H1 (cell line): ENCODE data around the gene PDK1.

Experiments used
- CHD2 ChIP-seq: IDR thresholded peaks from 2 replicates; pipeline ENCODE4 v1.6.1; 2012; ENCODE audit warnings: low read length, improper control_type of control experiment
- E2F6 ChIP-seq: IDR thresholded peaks from 2 replicates; pipeline ENCODE4 v1.6.1; 2012; ENCODE audit warnings: inconsistent platforms
- GTF2F1 ChIP-seq: IDR thresholded peaks from 2 replicates; pipeline ENCODE4 v1.6.1; 2012; ENCODE audit warnings: low read depth, low read length, improper control_type of control experiment, borderline replicate concordance
- JUN ChIP-seq: IDR thresholded peaks from 2 replicates; pipeline ENCODE4 v1.6.1; 2011; ENCODE audit warnings: low read depth, mild to moderate bottlenecking, improper control_type of control experiment, low read length
- POLR2A ChIP-seq, 2 experiments: IDR thresholded peaks; 1 replicate in 1 of 2; 2 replicates in 1 of 2; pipeline ENCODE4 v1.6.1; 2011; ENCODE audit warnings: low read depth in 2 of 2, low read length in 2 of 2, mild to moderate bottlenecking in 2 of 2; ENCODE audit errors: control extremely low read depth in 1 of 2
- POLR2AphosphoS5 ChIP-seq: IDR thresholded peaks from 2 replicates; pipeline ENCODE4 v1.6.1; 2011; ENCODE audit warnings: low read depth, low read length
- RBBP5 ChIP-seq: IDR thresholded peaks from 2 replicates; pipeline ENCODE4 v1.7.1; 2012; ENCODE audit warnings: low read depth, mild to moderate bottlenecking, inconsistent platforms, low read length, moderate library complexity, borderline replicate concordance
- SP1 ChIP-seq: IDR thresholded peaks from 2 replicates; pipeline ENCODE4 v1.6.1; 2011; ENCODE audit warnings: low read depth, low read length
- SRF ChIP-seq: IDR thresholded peaks from 2 replicates; pipeline ENCODE4 v1.6.1; 2011; ENCODE audit warnings: mild to moderate bottlenecking, low read depth, low read length, moderate library complexity
- TF ChIP-seq, protein P1 (sequence below), 3 experiments: IDR thresholded peaks; 1 replicate in 2 of 3; 2 replicates in 1 of 3; pipeline versions ENCODE4 v1.5.1 to v1.6.1; 2011; ENCODE audit warnings: low read length in 3 of 3, mild to moderate bottlenecking in 3 of 3, inconsistent platforms in 2 of 3, low read depth in 1 of 3, moderate library complexity in 1 of 3; ENCODE audit not compliant: insufficient read depth in 1 of 3; ENCODE audit errors: control extremely low read depth in 1 of 3

DNA sequence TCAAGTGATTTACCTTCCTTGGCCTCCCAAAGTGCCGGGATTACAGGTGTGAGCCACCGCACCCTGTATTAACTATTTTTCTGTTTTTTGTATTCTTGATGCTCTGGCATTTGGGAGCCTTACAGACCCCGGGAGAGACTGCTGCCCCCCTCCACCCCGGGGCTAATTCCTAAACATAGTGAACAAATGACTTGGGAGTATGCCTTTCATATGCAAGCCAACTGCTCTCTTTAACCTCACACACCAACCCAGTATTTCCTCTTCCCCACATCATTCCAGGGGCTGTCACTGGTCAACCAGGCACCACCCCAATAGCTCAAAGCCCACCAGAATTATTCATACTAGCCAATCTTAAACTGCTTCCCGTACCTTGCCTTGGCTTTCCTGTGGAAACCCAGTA is 79.7 kb downstream of the PDK1 start:
- TF ChIP-seq JUN (no peak), CHD2 (no peak), RBBP5 (no peak), GTF2F1 (no peak), POLR2AphosphoS5 (no peak), POLR2A (IDR thresholded peaks at IDR 0.05; ENCODE audit: control extremely low read depth in 1 of 2, low read depth in 2 of 2, low read length in 2 of 2) (no peak), SP1 (no peak), SRF (no peak), E2F6 (no peak)
- TF ChIP-seq, protein P1, sequence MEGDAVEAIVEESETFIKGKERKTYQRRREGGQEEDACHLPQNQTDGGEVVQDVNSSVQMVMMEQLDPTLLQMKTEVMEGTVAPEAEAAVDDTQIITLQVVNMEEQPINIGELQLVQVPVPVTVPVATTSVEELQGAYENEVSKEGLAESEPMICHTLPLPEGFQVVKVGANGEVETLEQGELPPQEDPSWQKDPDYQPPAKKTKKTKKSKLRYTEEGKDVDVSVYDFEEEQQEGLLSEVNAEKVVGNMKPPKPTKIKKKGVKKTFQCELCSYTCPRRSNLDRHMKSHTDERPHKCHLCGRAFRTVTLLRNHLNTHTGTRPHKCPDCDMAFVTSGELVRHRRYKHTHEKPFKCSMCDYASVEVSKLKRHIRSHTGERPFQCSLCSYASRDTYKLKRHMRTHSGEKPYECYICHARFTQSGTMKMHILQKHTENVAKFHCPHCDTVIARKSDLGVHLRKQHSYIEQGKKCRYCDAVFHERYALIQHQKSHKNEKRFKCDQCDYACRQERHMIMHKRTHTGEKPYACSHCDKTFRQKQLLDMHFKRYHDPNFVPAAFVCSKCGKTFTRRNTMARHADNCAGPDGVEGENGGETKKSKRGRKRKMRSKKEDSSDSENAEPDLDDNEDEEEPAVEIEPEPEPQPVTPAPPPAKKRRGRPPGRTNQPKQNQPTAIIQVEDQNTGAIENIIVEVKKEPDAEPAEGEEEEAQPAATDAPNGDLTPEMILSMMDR (IDR thresholded peaks at IDR 0.05; ENCODE audit: control extremely low read depth in 1 of 3, insufficient read depth in 1 of 3, low read depth in 1 of 3, low read length in 3 of 3): no peak
